Measurements from ENCODE around the gene RICTOR.

- no peak for TF ChIP-seq MAX (IDR thresholded peaks at IDR 0.05; ENCODE audit: insufficient read depth, insufficient read length)
- TF ChIP-seq CTCF (IDR thresholded peaks at IDR 0.05; ENCODE audit: extremely low read depth in 1 of 2, insufficient read depth in 1 of 2, low read depth in 1 of 2, low read length in 2 of 2), result no peak
- TF ChIP-seq POLR2AphosphoS5 (IDR thresholded peaks at IDR 0.05; ENCODE audit: insufficient read depth, low read depth, low read length), result no peak
These were observed 182.6 kb downstream of the RICTOR start for GRCh38 chr5:38891563-38891962.
